MCF 10A (cell line): ENCODE measurements around the gene KIF23. TPM values are rescaled to one million over a fixed set of nuclear protein-coding genes. Genes with fewer than 3 reads are reported as not detected.
A peak's percentile ranks its signal among the peaks of the same experiment; 100 is the strongest.

Experiments
- BruUV-seq: library from RNA; stranded (reverse); fragments of 400-500 nt; replicated peaks from 2 replicates; lab custom pipeline; 2021; lab: Mats Ljungman, UMichigan
- CTCF ChIA-PET: fragments of 300-600 bp; sonication (Branson Sonifier 250); formaldehyde crosslinking; extraction: SDS; loops from one replicate; lab custom pipeline; 2021; ENCODE audit warnings: antibody characterized with exemption, inconsistent platforms; lab: Yijun Ruan, JAX
- POLR2A ChIA-PET: fragments of 300-600, 350-650 bp; sonication (Branson Sonifier 250); formaldehyde crosslinking; extraction: SDS; loops from one replicate; lab custom pipeline; 2020; ENCODE audit warnings: antibody characterized with exemption, inconsistent platforms; lab: Yijun Ruan, JAX
- DNase-seq: peaks from one replicate; pipeline ENCODE4 v3.0.0-alpha.2; 2018; ENCODE audit not compliant: unreplicated experiment
- H3K27ac Mint-ChIP-seq: one replicate; pipeline ENCODE4 v1.8.0; 2022; ENCODE audit warnings: mild to moderate bottlenecking, low read depth, mixed read lengths; ENCODE audit not compliant: unreplicated experiment
- H3K27me3 Mint-ChIP-seq: one replicate; pipeline ENCODE4 v1.8.0; 2022; ENCODE audit warnings: mixed read lengths; ENCODE audit not compliant: insufficient read depth, unreplicated experiment
- H3K36me3 Mint-ChIP-seq: one replicate; pipeline ENCODE4 v1.8.0; 2022; ENCODE audit warnings: mild to moderate bottlenecking, moderate library complexity, mixed read lengths; ENCODE audit not compliant: insufficient read depth, unreplicated experiment
- H3K4me1 Mint-ChIP-seq: one replicate; pipeline ENCODE4 v1.8.0; 2022; ENCODE audit warnings: mixed read lengths; ENCODE audit not compliant: insufficient read depth, unreplicated experiment
- H3K4me3 Mint-ChIP-seq: one replicate; pipeline ENCODE4 v1.8.0; 2022; ENCODE audit warnings: mild to moderate bottlenecking, moderate library complexity, mixed read lengths; ENCODE audit not compliant: unreplicated experiment
- H3K9me3 Mint-ChIP-seq: one replicate; pipeline ENCODE4 v1.8.0; 2022; ENCODE audit warnings: mixed read lengths; ENCODE audit not compliant: unreplicated experiment
- CTCF ChIP-seq: fragments of 200-600 bp; IDR thresholded peaks from one replicate; pipeline ENCODE4 v1.8.0; 2022; ENCODE audit warnings: antibody characterized with exemption, mild to moderate bottlenecking; ENCODE audit not compliant: unreplicated experiment
- intact Hi-C: fragments of 100-400 bp; cut with micrococcal nuclease; formaldehyde crosslinking; loops from 2 replicates; pipeline ENCODE4 v1.14.1; 2022
- total RNA-seq: library from RNA; stranded (reverse); gene quantifications from 2 replicates; pipeline ENCODE4 v1.2.3, GENCODE V29; 2022

Gene KIF23
- total RNA-seq, 1 experiment from 2014 or later = 50.2 TPM

DNA sequence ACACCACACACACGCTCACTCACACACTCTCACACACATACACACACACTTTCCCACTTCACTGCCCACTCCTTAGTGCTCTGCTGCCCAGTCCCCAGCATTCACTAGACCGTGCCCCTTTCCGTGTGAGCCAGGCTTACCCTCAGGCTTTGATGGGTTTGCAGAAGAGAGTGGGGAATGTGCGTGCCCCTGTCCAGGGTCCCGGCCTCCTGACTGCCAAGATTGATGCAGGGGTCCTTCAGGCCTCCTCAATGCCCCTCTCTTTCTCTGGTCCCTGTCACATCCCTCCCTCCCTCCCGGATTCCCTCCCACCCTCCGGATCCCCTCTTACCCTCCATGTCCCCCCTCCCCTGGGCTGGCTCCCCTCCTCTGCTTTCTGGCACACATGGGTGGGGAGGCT lies 27.9 kb upstream of the KIF23 start:
- intact Hi-C loops = no loop called here
- no peak for TF ChIP-seq CTCF
- no peaks in the 10 kb centered on the region for H3K9me3 Mint-ChIP-seq
- H3K4me3 Mint-ChIP-seq = no peak overlapping the region
- ChIA-PET POLR2A (no interaction called here), CTCF (no interaction called here)
- H3K27ac Mint-ChIP-seq = no peak overlapping the region
- no peaks in the 10 kb centered on the region for H3K27me3 Mint-ChIP-seq
- DNase-seq = no peak
- no TSS peak for BruUV-seq
- H3K36me3 Mint-ChIP-seq = peaks cover 2% of the 10 kb centered on the region
- H3K4me1 Mint-ChIP-seq = peaks cover 17% of the 10 kb centered on the region

DNA sequence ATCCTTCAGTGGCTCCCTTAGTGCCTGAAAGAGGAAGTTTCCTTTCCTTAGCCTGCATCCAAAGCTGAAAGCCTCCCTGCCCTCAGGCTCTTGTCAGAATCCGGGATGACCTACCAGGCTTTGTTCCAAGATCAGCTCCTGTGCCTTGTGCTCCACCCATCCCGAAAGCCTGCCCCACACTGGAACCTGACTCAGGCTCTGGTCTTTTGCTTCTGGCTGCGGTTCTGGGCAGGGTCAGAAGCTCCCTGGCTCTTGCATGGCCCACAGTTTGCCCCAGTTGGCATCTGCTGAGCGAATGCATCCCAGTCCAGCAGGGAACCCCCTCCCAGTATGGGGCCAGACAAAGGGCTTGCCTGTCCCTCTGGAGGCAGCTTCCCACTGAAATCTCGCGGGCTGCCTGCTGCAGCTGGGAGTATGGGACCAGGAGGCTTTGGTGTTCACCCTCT lies 25.9 kb upstream of the KIF23 start:
- ChIA-PET POLR2A (interaction anchor here (0.5 to 1.3 kb wide), 6 partner anchors 9 to 77 kb away, joined by 3 to 7 read pairs (median 4); partner anchors contain the start of genes KIF23 and RPLP1), CTCF (interaction anchor here (0.6 to 1.0 kb wide), 4 partner anchors 10 to 326 kb away, joined by 3 to 6 read pairs (median 3); no protein-coding TSS in a partner anchor)
- H3K4me1 Mint-ChIP-seq = peaks cover 30% of the 10 kb centered on the region
- peak; percentile 85 for DNase-seq
- intact Hi-C loops = no loop called here
- no peak for TF ChIP-seq CTCF
- no peak overlapping the region for H3K4me3 Mint-ChIP-seq
- BruUV-seq = no TSS peak
- H3K27ac Mint-ChIP-seq = no peak overlapping the region
- H3K27me3 Mint-ChIP-seq = no peaks in the 10 kb centered on the region
- H3K36me3 Mint-ChIP-seq = peaks cover 4% of the 10 kb centered on the region
- H3K9me3 Mint-ChIP-seq = no peaks in the 10 kb centered on the region

DNA sequence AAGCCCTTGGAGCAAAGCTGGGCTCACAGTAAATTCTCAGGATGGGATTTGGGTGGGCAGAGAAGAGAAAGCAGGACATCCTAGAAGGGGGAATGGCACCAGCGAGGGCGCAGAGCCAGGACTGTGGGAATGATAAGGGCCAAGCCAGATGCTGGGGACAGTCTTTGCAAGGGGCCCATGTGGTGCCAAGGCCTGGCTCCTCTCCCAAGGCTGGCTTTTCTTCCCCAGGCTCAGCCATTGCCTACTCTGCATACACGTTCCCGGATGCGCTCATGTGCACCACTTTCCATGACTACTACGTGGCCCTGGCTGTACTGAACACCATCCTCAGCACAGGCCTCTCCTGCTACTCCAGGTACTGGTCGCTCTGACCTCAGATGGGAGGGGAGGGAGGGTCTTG lies 24.7 kb upstream of the KIF23 start:
- Mint-ChIP-seq H3K27ac (no peak overlapping the region), H3K4me3 (no peak overlapping the region), H3K27me3 (no peaks in the 10 kb centered on the region), H3K4me1 (peaks cover 42% of the 10 kb centered on the region), H3K9me3 (no peaks in the 10 kb centered on the region), H3K36me3 (peaks cover 4% of the 10 kb centered on the region)
- TF ChIP-seq CTCF = no peak
- BruUV-seq = no TSS peak
- ChIA-PET POLR2A (no interaction called here), CTCF (interaction anchor here (1.0 kb wide), 1 partner anchor 11 kb away, joined by 3 read pairs; no protein-coding TSS in a partner anchor)
- intact Hi-C loops = no loop called here
- no peak for DNase-seq

DNA sequence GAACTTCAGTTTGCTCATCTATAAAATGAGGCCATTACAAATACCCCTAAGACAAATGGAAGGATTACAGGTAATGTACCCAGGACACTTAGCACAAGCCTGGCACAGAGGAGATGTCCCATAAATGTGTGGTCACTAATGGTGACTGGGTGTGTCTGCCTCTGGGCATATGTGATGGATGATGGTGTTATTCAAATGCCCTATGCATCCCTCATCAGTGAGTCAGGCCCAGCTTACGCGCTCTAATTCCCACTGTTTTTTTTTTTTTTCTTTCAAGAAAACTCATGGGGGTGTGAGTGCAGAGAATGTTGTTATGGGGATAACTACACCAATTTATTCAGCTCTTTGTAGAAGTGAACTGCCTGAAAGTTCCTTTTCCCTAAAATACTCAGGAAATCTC lies 23.6 kb upstream of the KIF23 start:
- no peak overlapping the region for H3K27ac Mint-ChIP-seq
- peaks cover 4% of the 10 kb centered on the region for H3K36me3 Mint-ChIP-seq
- no peaks in the 10 kb centered on the region for H3K27me3 Mint-ChIP-seq
- BruUV-seq = no TSS peak
- CTCF ChIA-PET = interaction anchor here (0.6 kb wide), 2 partner anchors 65 to 1045 kb away, joined by 3 read pairs; no protein-coding TSS in a partner anchor
- no peak overlapping the region for H3K4me3 Mint-ChIP-seq
- H3K4me1 Mint-ChIP-seq = peaks cover 43% of the 10 kb centered on the region
- DNase-seq = peak; percentile 61
- intact Hi-C loops = loop anchor here (2.0 to 10.0 kb wide), 2 partner anchors 86 to 126 kb away; no protein-coding TSS in a partner anchor
- no peak for TF ChIP-seq CTCF
- POLR2A ChIA-PET = interaction anchor here (0.6 kb wide), 1 partner anchor 44 kb away, joined by 3 read pairs; no protein-coding TSS in a partner anchor
- H3K9me3 Mint-ChIP-seq = no peaks in the 10 kb centered on the region
